Measurements from ENCODE around the gene DDX20. TPM values are rescaled to one million over a fixed set of nuclear protein-coding genes. Genes with fewer than 3 reads are reported as not detected.

DDX20 gene
- total RNA-seq, 1 donor from 2014 or later: 18.6 TPM

DNA sequence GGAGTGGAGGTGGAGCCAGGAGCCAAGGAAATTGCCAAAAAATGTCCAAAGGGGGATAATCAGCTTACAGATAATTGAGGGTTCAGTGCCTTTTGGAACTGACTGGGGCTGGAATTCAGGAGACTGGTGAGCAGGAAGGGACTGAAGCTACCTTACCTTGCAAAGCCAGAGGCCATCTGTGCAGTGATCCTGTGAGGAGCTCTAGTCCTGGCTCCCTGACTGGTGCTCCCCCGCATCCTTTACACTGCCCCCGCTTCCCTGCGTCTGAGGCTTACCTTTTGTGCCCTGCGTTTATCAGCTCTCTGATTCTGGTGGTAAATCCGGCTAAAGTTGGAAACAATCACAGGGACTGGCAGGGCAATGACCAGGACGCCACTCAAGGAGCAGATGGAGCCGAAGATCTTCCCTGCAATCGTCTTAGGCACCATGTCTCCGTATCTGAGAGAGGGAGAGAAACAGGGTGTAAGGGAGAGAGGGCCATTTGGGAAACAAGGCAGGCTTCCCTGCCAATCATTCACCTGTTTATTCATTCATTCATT lies 31.0 kb downstream of the DDX20 start:
- Mint-ChIP-seq H3K9me3 (ENCODE audit: low read depth) (no peaks in the 10 kb centered on the region), H3K4me1 (ENCODE audit: low read depth) (peaks cover 3% of the 10 kb centered on the region), H3K27me3 (peaks cover 23% of the 10 kb centered on the region), H3K27ac (no peak overlapping the region), H3K36me3 (ENCODE audit: insufficient read depth) (no peaks in the 10 kb centered on the region), H3K4me3 (ENCODE audit: low read depth) (no peak overlapping the region)
- TF ChIP-seq, protein P1, sequence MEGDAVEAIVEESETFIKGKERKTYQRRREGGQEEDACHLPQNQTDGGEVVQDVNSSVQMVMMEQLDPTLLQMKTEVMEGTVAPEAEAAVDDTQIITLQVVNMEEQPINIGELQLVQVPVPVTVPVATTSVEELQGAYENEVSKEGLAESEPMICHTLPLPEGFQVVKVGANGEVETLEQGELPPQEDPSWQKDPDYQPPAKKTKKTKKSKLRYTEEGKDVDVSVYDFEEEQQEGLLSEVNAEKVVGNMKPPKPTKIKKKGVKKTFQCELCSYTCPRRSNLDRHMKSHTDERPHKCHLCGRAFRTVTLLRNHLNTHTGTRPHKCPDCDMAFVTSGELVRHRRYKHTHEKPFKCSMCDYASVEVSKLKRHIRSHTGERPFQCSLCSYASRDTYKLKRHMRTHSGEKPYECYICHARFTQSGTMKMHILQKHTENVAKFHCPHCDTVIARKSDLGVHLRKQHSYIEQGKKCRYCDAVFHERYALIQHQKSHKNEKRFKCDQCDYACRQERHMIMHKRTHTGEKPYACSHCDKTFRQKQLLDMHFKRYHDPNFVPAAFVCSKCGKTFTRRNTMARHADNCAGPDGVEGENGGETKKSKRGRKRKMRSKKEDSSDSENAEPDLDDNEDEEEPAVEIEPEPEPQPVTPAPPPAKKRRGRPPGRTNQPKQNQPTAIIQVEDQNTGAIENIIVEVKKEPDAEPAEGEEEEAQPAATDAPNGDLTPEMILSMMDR (IDR thresholded peaks at IDR 0.05; ENCODE audit: unreplicated experiment): no peak
- DNase-seq (ENCODE audit: low spot score, unreplicated experiment): no peak

DNA sequence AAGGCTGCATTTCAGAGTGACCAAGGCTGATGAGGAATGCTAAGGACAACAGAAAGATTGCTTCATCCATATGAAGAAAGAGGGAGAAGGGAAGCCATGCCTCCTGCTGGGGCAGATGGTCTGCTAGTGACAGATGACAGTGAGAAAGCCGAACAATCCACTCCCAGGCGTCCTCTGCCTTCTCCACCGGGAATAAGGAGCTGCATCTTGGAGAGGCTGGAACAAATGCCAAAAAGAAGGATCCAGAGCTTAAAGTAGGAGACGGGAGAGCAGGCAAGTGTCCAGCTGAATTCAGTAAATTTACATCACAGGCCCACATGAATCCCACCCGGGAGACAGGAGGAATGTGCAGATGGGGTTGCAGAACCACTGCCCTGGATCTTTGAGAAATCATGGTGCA lies 33.4 kb downstream of the DDX20 start:
- no peak overlapping the region for H3K4me3 Mint-ChIP-seq (ENCODE audit: low read depth)
- no peak overlapping the region for H3K27ac Mint-ChIP-seq
- DNase-seq (ENCODE audit: low spot score, unreplicated experiment): no peak
- H3K9me3 Mint-ChIP-seq (ENCODE audit: low read depth): no peaks in the 10 kb centered on the region
- TF ChIP-seq, protein P1 (IDR thresholded peaks at IDR 0.05; ENCODE audit: unreplicated experiment): no peak
- H3K36me3 Mint-ChIP-seq (ENCODE audit: insufficient read depth): no peaks in the 10 kb centered on the region
- peaks cover 3% of the 10 kb centered on the region for H3K4me1 Mint-ChIP-seq (ENCODE audit: low read depth)
- peaks cover 30% of the 10 kb centered on the region for H3K27me3 Mint-ChIP-seq

- H3K4me1 Mint-ChIP-seq (ENCODE audit: low read depth): no peaks in the 10 kb centered on the region
- peaks cover 30% of the 10 kb centered on the region for H3K27me3 Mint-ChIP-seq
- H3K36me3 Mint-ChIP-seq (ENCODE audit: insufficient read depth): no peaks in the 10 kb centered on the region
- no peak overlapping the region for H3K27ac Mint-ChIP-seq
- TF ChIP-seq, protein P1 (IDR thresholded peaks at IDR 0.05; ENCODE audit: unreplicated experiment): no peak
- DNase-seq (ENCODE audit: low spot score, unreplicated experiment): no peak
- no peak overlapping the region for H3K4me3 Mint-ChIP-seq (ENCODE audit: low read depth)
- H3K9me3 Mint-ChIP-seq (ENCODE audit: low read depth): no peaks in the 10 kb centered on the region
Measured at GRCh38 chr1:111789666-111790316, 34.1 kb downstream of the DDX20 start.

DNA sequence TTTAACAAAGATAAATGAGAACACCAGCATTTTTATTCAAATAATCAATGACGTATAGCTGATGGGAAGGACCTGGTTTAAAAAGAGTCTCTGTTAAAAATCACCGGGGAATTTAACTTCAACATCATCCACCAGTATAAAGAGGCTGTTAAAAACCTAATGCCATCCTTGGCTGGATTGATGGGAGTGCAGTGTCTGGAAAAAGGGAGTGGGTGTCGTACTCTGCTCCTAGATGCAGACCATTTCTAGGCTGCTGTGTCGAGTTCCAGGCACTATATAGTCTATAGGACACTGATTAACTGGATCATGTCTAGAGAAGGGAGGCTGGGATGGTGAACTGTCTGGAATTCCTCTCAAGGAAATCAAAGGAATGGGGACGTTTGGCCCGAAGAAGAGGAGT lies 36.1 kb downstream of the DDX20 start:
- no peaks in the 10 kb centered on the region for H3K36me3 Mint-ChIP-seq (ENCODE audit: insufficient read depth)

GRCh38 chr1:111792249-111792648 lies 36.5 kb downstream of the DDX20 start:
- no peaks in the 10 kb centered on the region for H3K4me1 Mint-ChIP-seq (ENCODE audit: low read depth)
- no peaks in the 10 kb centered on the region for H3K36me3 Mint-ChIP-seq (ENCODE audit: insufficient read depth)
- DNase-seq (ENCODE audit: low spot score, unreplicated experiment): no peak
- peaks cover 21% of the 10 kb centered on the region for H3K27me3 Mint-ChIP-seq
- H3K9me3 Mint-ChIP-seq (ENCODE audit: low read depth): no peaks in the 10 kb centered on the region
- no peak overlapping the region for H3K27ac Mint-ChIP-seq
- H3K4me3 Mint-ChIP-seq (ENCODE audit: low read depth): no peak overlapping the region
- TF ChIP-seq, protein P1 (IDR thresholded peaks at IDR 0.05; ENCODE audit: unreplicated experiment): no peak

More for the DNA sequence above, 36.1 kb downstream of the DDX20 start:
- Mint-ChIP-seq H3K4me3 (ENCODE audit: low read depth) (no peak overlapping the region), H3K4me1 (ENCODE audit: low read depth) (no peaks in the 10 kb centered on the region), H3K27me3 (peaks cover 21% of the 10 kb centered on the region), H3K9me3 (ENCODE audit: low read depth) (no peaks in the 10 kb centered on the region), H3K27ac (no peak overlapping the region)
- TF ChIP-seq, protein P1 (IDR thresholded peaks at IDR 0.05; ENCODE audit: unreplicated experiment): no peak
- DNase-seq (ENCODE audit: low spot score, unreplicated experiment): no peak

Data from progenitor cell of endocrine pancreas (in vitro differentiated cells).